HCT116 (cell line): ENCODE data around the gene HECW1. TPM values are rescaled to one million over a fixed set of nuclear protein-coding genes. Genes with fewer than 3 reads are reported as not detected.

Experiments used
- ATAC-seq: fragments of 200-7000 bp; cut with Tn5 transposase; 2 replicates; pipeline ENCODE4 v1.9.1; 2020; ENCODE audit warnings: mild to moderate bottlenecking, moderate library complexity
- BruUV-seq: library from RNA; stranded (reverse); fragments of 400-500 nt; replicated peaks from 2 replicates; lab custom pipeline; 2021; lab: Mats Ljungman, UMichigan
- CTCF ChIA-PET: fragments of 300-600 bp; sonication (Branson Sonifier 250); formaldehyde crosslinking; loops from one replicate; lab custom pipeline; 2021; ENCODE audit warnings: antibody characterized with exemption; lab: Charles Lee
- POLR2A ChIA-PET: fragments of 300-600, 350-600 bp; sonication (Branson Sonifier 250); formaldehyde crosslinking; loops from one replicate; lab custom pipeline; 2021; ENCODE audit warnings: antibody characterized with exemption; lab: Charles Lee
- RAD21 ChIA-PET, 2 experiments: fragments of 300-600 bp; sonication (Branson Sonifier 250); formaldehyde crosslinking; loops; one replicate each; lab custom pipeline; 2023; ENCODE audit warnings: low total read pairs in 2 of 2; ENCODE audit not compliant: uncharacterized antibody in 2 of 2, unreplicated experiment in 2 of 2, low non-redundant PET in 1 of 2; lab: Charles Lee
- DNase-seq: peaks from one replicate; pipeline ENCODE4 v3.0.0-alpha.2; 2010; ENCODE audit warnings: low read depth, low spot score
- H2AFZ ChIP-seq: fragments of 200-600 bp; shearing (Covaris generic), sonication (generic); 2 replicates; pipeline ENCODE4 v1.6.1; 2017; ENCODE audit warnings: low read depth, mixed run types, mixed read lengths, antibody characterized with exemption, low read length; ENCODE audit not compliant: poor library complexity, severe bottlenecking
- H3K27ac ChIP-seq: 2 replicates; pipeline ENCODE4 v1.5.1; 2012; ENCODE audit warnings: low read depth, low read length
- H3K27me3 ChIP-seq: fragments of 200-600 bp; sonication (generic); 2 replicates; pipeline ENCODE4 v1.6.1; 2016; ENCODE audit warnings: mixed run types, low read length, mixed read lengths; ENCODE audit not compliant: insufficient read depth
- H3K36me3 ChIP-seq, 2 experiments: fragments of 200-500 bp in 1 of 2; fragments of 200-600 bp in 1 of 2; sonication (Bioruptor generic) in 1 of 2; sonication (generic) in 1 of 2; 2 replicates each; pipeline versions ENCODE4 v1.5.1 to v1.6.1; 2014 to 2016; ENCODE audit warnings: low read length in 2 of 2, inconsistent platforms in 1 of 2, mixed read lengths in 1 of 2, mixed run types in 1 of 2; ENCODE audit not compliant: insufficient read depth in 2 of 2, control insufficient read depth in 1 of 2
- H3K4me1 ChIP-seq, 2 experiments: fragments of 200-600 bp in 1 of 2; sonication (generic) in 1 of 2; 2 replicates each; pipeline versions ENCODE4 v1.5.1 to v1.6.1; 2012 to 2017; ENCODE audit warnings: low read length in 2 of 2, inconsistent platforms in 1 of 2, mild to moderate bottlenecking in 1 of 2, mixed read lengths in 1 of 2, mixed run types in 1 of 2, moderate library complexity in 1 of 2; ENCODE audit not compliant: insufficient read depth in 2 of 2, control insufficient read depth in 1 of 2
- H3K4me2 ChIP-seq: fragments of 200-600 bp; sonication (generic); 2 replicates; pipeline ENCODE4 v1.6.1; 2017; ENCODE audit warnings: mixed run types, low read length, mixed read lengths
- H3K4me3 ChIP-seq, 2 experiments: fragments of 200-600 bp in 1 of 2; sonication (generic) in 1 of 2; replicated peaks in 1 of 2; 2 replicates each; pipeline ENCODE4 v1.5.1; 2011 to 2016; ENCODE audit warnings: low read length in 2 of 2, control low read depth in 1 of 2, low read depth in 1 of 2, mild to moderate bottlenecking in 1 of 2, mixed read lengths in 1 of 2, mixed run types in 1 of 2
- H3K79me2 ChIP-seq: fragments of 200-600 bp; sonication (generic); 2 replicates; pipeline ENCODE4 v1.6.1; 2017; ENCODE audit warnings: mild to moderate bottlenecking, mixed run types, low read length, moderate library complexity, mixed read lengths; ENCODE audit not compliant: insufficient read depth
- H3K9ac ChIP-seq: fragments of 200-600 bp; sonication (generic); 2 replicates; pipeline ENCODE4 v1.6.1; 2016; ENCODE audit warnings: low read length, mixed read lengths
- H3K9me2 ChIP-seq: fragments of 200-600 bp; sonication (generic), shearing (Covaris generic); 2 replicates; pipeline ENCODE4 v1.6.1; 2017; ENCODE audit warnings: mixed run types, mild to moderate bottlenecking, moderate library complexity; ENCODE audit not compliant: insufficient read depth
- H3K9me3 ChIP-seq, 2 experiments: fragments of 200-500 bp in 1 of 2; fragments of 200-600 bp in 1 of 2; sonication (Bioruptor generic) in 1 of 2; sonication (generic) in 1 of 2; 2 replicates each; pipeline ENCODE4 v1.6.1; 2014 to 2017; ENCODE audit warnings: low read length in 2 of 2, mixed read lengths in 2 of 2, inconsistent platforms in 1 of 2, low read depth in 1 of 2, mild to moderate bottlenecking in 1 of 2, mixed run types in 1 of 2, moderate library complexity in 1 of 2; ENCODE audit not compliant: control insufficient read depth in 1 of 2, insufficient read depth in 1 of 2
- H4K20me1 ChIP-seq: fragments of 200-600 bp; sonication (generic), shearing (Covaris generic); 2 replicates; pipeline ENCODE4 v1.6.1; 2017; ENCODE audit warnings: mixed run types, mild to moderate bottlenecking, moderate library complexity; ENCODE audit not compliant: insufficient read depth
- EZH2 ChIP-seq: fragments of 200-600 bp; sonication (generic); IDR thresholded peaks from 2 replicates; pipeline ENCODE4 v1.6.1; 2017; ENCODE audit warnings: antibody characterized with exemption, mixed run types
- EZH2phosphoT487 ChIP-seq: fragments of 200-600 bp; IDR thresholded peaks from 2 replicates; pipeline ENCODE4 v1.6.1; 2018; ENCODE audit warnings: antibody characterized with exemption, borderline replicate concordance
- RAD21 ChIP-seq: IDR thresholded peaks from 2 replicates; pipeline ENCODE4 v1.6.1; 2012; ENCODE audit warnings: low read depth, mild to moderate bottlenecking
- ZFX ChIP-seq: fragments of 450-650 bp; IDR thresholded peaks from 2 replicates; pipeline ENCODE4 v1.6.1; 2017
- intact Hi-C: fragments of 100-400 bp; cut with micrococcal nuclease; formaldehyde crosslinking; loops from 2 replicates; pipeline ENCODE4 v1.10.0; 2022
- total RNA-seq: library from RNA; stranded (reverse); gene quantifications from one replicate; pipeline ENCODE4 v1.2.1, GENCODE V29; 2021; ENCODE audit not compliant: unreplicated experiment
- TF ChIP-seq, protein P1 (sequence below): IDR thresholded peaks from 2 replicates; pipeline ENCODE4 v1.6.1; 2012; ENCODE audit warnings: low read depth
- TF ChIP-seq, protein P2 (sequence below): IDR thresholded peaks from 2 replicates; pipeline ENCODE4 v1.6.1; 2012

HECW1 gene
- total RNA-seq, 1 experiment from 2014 or later = 5.6 TPM

GRCh38 chr7:43169076-43169475 lies 56.6 kb downstream of the HECW1 start:
- no peak for ATAC-seq
- no peaks in the 10 kb centered on the region for H3K27me3 ChIP-seq

More at GRCh38 chr7:43169076-43169475, 56.6 kb downstream of the HECW1 start:
- TF ChIP-seq ZFX = no peak
- TF ChIP-seq EZH2 = no peak
- no peak for TF ChIP-seq RAD21
- TF ChIP-seq EZH2phosphoT487 = no peak
- TF ChIP-seq, protein P1, sequence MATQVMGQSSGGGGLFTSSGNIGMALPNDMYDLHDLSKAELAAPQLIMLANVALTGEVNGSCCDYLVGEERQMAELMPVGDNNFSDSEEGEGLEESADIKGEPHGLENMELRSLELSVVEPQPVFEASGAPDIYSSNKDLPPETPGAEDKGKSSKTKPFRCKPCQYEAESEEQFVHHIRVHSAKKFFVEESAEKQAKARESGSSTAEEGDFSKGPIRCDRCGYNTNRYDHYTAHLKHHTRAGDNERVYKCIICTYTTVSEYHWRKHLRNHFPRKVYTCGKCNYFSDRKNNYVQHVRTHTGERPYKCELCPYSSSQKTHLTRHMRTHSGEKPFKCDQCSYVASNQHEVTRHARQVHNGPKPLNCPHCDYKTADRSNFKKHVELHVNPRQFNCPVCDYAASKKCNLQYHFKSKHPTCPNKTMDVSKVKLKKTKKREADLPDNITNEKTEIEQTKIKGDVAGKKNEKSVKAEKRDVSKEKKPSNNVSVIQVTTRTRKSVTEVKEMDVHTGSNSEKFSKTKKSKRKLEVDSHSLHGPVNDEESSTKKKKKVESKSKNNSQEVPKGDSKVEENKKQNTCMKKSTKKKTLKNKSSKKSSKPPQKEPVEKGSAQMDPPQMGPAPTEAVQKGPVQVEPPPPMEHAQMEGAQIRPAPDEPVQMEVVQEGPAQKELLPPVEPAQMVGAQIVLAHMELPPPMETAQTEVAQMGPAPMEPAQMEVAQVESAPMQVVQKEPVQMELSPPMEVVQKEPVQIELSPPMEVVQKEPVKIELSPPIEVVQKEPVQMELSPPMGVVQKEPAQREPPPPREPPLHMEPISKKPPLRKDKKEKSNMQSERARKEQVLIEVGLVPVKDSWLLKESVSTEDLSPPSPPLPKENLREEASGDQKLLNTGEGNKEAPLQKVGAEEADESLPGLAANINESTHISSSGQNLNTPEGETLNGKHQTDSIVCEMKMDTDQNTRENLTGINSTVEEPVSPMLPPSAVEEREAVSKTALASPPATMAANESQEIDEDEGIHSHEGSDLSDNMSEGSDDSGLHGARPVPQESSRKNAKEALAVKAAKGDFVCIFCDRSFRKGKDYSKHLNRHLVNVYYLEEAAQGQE = no peak
- TF ChIP-seq, protein P2, sequence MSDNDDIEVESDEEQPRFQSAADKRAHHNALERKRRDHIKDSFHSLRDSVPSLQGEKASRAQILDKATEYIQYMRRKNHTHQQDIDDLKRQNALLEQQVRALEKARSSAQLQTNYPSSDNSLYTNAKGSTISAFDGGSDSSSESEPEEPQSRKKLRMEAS = no peak
- TF ChIP-seq, all 23 proteins: peak for 0
- ChIA-PET CTCF (no interaction called here), RAD21 (no interaction called here), POLR2A (no interaction called here)
- no peaks in the 10 kb centered on the region for H4K20me1 ChIP-seq
- no peak overlapping the region for H3K4me2 ChIP-seq
- H3K9me2 ChIP-seq = no peaks in the 10 kb centered on the region
- no peaks in the 10 kb centered on the region for H3K79me2 ChIP-seq
- no peak overlapping the region for H3K9ac ChIP-seq
- H3K4me1 ChIP-seq = peaks cover 0 to 14% of the 10 kb centered on the region in 2 experiments; a peak in 2 of 4 replicates
- no peak overlapping the region for H3K4me3 ChIP-seq
- no peak for DNase-seq
- no TSS peak for BruUV-seq
- H3K9me3 ChIP-seq = no peaks in the 10 kb centered on the region
- intact Hi-C loops = no loop called here
- no peaks in the 10 kb centered on the region for H3K36me3 ChIP-seq
- H3K27ac ChIP-seq = no peak overlapping the region
- no peak overlapping the region for H2AFZ ChIP-seq
